K562 (cell line): ENCODE data around the gene PRKX. TPM values are rescaled to one million over a fixed set of nuclear protein-coding genes. Genes with fewer than 3 reads are reported as not detected.
A peak's percentile ranks its signal among the peaks of the same experiment; 100 is the strongest.

Experiments used
- ATAC-seq: fragments of 200-7000 bp; cut with Tn5 transposase; 3 replicates; pipeline ENCODE4 v1.9.1; 2020; ENCODE audit warnings: moderate library complexity
- BruUV-seq: library from RNA; stranded (reverse); fragments of 400-500 nt; replicated peaks from 2 replicates; lab custom pipeline; 2021; lab: Mats Ljungman, UMichigan
- CTCF ChIA-PET: fragments of 300-600 bp; formaldehyde crosslinking; extraction: SDS; loops from one replicate; lab custom pipeline; 2021; ENCODE audit warnings: low intra/inter-chr PET ratio; lab: Yijun Ruan, JAX
- POLR2A ChIA-PET: fragments of 300-600, 350-650 bp; sonication (Branson Sonifier 250); formaldehyde crosslinking; extraction: SDS; loops from one replicate; lab custom pipeline; 2021; ENCODE audit warnings: antibody characterized with exemption, inconsistent platforms; lab: Yijun Ruan, JAX
- DNase-seq, 4 experiments: peaks; one replicate each; pipeline versions ENCODE4 v3.0.0 to v3.0.0-alpha.2; 2011 to 2018; ENCODE audit warnings: low spot score in 3 of 4, mixed read lengths in 3 of 4; ENCODE audit errors: extremely low read depth in 1 of 4
- FAIRE-seq: peaks from 2 replicates; lab custom pipeline; 2011; peaks lifted over from hg19 to GRCh38; lab: Jason Lieb, UNC
- H2AFZ ChIP-seq: 2 replicates; pipeline ENCODE4 v1.6.0; 2011; ENCODE audit warnings: low read depth, low read length, control low read depth, inconsistent platforms
- H3K27ac ChIP-seq: fragments of 200-600 bp; 3 replicates; pipeline ENCODE4 v1.8.0; 2011; ENCODE audit warnings: low read depth, mild to moderate bottlenecking, control low read depth, inconsistent platforms, low read length, moderate library complexity, mixed read lengths; ENCODE audit errors: extremely low read depth
- H3K27me3 ChIP-seq, 2 experiments: fragments of 300-600 bp in 1 of 2; 2 replicates in 1 of 2; 3 replicates in 1 of 2; pipeline versions ENCODE4 v1.6.0 to v1.8.0; 2011; ENCODE audit warnings: inconsistent platforms in 2 of 2, low read length in 2 of 2, mild to moderate bottlenecking in 1 of 2, mixed read lengths in 1 of 2, moderate library complexity in 1 of 2; ENCODE audit not compliant: control insufficient read depth in 2 of 2, insufficient read depth in 2 of 2
- H3K36me3 ChIP-seq: fragments of 300-600 bp; 3 replicates; pipeline ENCODE4 v1.8.0; 2011; ENCODE audit warnings: mild to moderate bottlenecking, low read length, inconsistent platforms; ENCODE audit not compliant: control insufficient read depth, insufficient read depth
- H3K4me1 ChIP-seq, 2 experiments: fragments of 200-600 bp in 1 of 2; replicated peaks in 1 of 2; 2 replicates in 1 of 2; 3 replicates in 1 of 2; pipeline versions ENCODE4 v1.5.1 to v1.8.0; 2011; ENCODE audit warnings: inconsistent platforms in 2 of 2, low read length in 2 of 2, mild to moderate bottlenecking in 1 of 2, mixed read lengths in 1 of 2, moderate library complexity in 1 of 2; ENCODE audit not compliant: control insufficient read depth in 2 of 2, insufficient read depth in 2 of 2
- H3K4me2 ChIP-seq: 2 replicates; pipeline ENCODE4 v1.6.1; 2011; ENCODE audit warnings: low read length, control low read depth, inconsistent platforms, mixed read lengths; ENCODE audit not compliant: insufficient read depth
- H3K4me3 ChIP-seq: fragments of 200-600 bp; sonication (generic), shearing (Covaris generic); 2 replicates; pipeline ENCODE4 v1.5.1; 2016; ENCODE audit warnings: control low read depth, inconsistent platforms
- H3K79me2 ChIP-seq: fragments of 200-600 bp; 3 replicates; pipeline ENCODE4 v1.8.0; 2011; ENCODE audit warnings: low read length, inconsistent platforms; ENCODE audit not compliant: control insufficient read depth, insufficient read depth
- H3K9ac ChIP-seq, 2 experiments: 2 replicates each; pipeline versions ENCODE4 v1.6.0 to v1.6.1; 2011; ENCODE audit warnings: low read depth in 2 of 2, low read length in 2 of 2, control low read depth in 1 of 2, inconsistent platforms in 1 of 2, mild to moderate bottlenecking in 1 of 2, mixed read lengths in 1 of 2; ENCODE audit not compliant: insufficient read depth in 1 of 2
- H3K9me1 ChIP-seq: one replicate; pipeline ENCODE4 v1.6.0; 2011; ENCODE audit warnings: inconsistent platforms, mild to moderate bottlenecking, low read length, moderate library complexity; ENCODE audit not compliant: control insufficient read depth, insufficient read depth
- H3K9me3 ChIP-seq: replicated peaks from 2 replicates; pipeline ENCODE4 v1.5.1; 2011; ENCODE audit warnings: low read depth, low read length, inconsistent platforms; ENCODE audit not compliant: control insufficient read depth, insufficient read depth
- H4K20me1 ChIP-seq: replicated peaks from 2 replicates; pipeline ENCODE4 v1.6.1; 2011; ENCODE audit warnings: low read length, inconsistent platforms, mixed read lengths; ENCODE audit not compliant: control insufficient read depth, insufficient read depth
- CREB1 ChIP-seq, 2 experiments: sonication (generic) in 1 of 2; formaldehyde crosslinking in 1 of 2; IDR thresholded peaks; 2 replicates each; pipeline versions ENCODE4 v1.6.1 to v1.8.0; 2012 to 2022; ENCODE audit warnings: inconsistent platforms in 1 of 2, mild to moderate bottlenecking in 1 of 2, missing genetic modification reagents in 1 of 2, moderate library complexity in 1 of 2
- DPF2 ChIP-seq: fragments of 450-650 bp; IDR thresholded peaks from 2 replicates; pipeline ENCODE4 v1.6.1; 2016
- ELF2 ChIP-seq: fragments of 250-450 bp; sonication (Bioruptor Pico); IDR thresholded peaks from 2 replicates; pipeline ENCODE4 v1.5.0; 2021; ENCODE audit warnings: mild to moderate bottlenecking
- HOXB6 ChIP-seq: fragments of 250-450 bp; sonication (Bioruptor Pico); IDR thresholded peaks from 2 replicates; pipeline ENCODE4 v1.5.1; 2022; ENCODE audit warnings: mild to moderate bottlenecking, borderline replicate concordance
- KLF6 ChIP-seq: fragments of 250-450 bp; sonication (Bioruptor Pico); IDR thresholded peaks from 2 replicates; pipeline ENCODE4 v1.4.0; 2020; ENCODE audit warnings: mild to moderate bottlenecking, moderate library complexity, borderline replicate concordance
- TCF7L2 ChIP-seq: fragments of 150-350 bp; IDR thresholded peaks from 2 replicates; pipeline ENCODE4 v1.6.1; 2016; ENCODE audit warnings: low read depth, mild to moderate bottlenecking, low read length, moderate library complexity
- TGIF2 ChIP-seq: sonication (generic); formaldehyde crosslinking; IDR thresholded peaks from 2 replicates; pipeline ENCODE4 v1.8.1; 2022; ENCODE audit warnings: mild to moderate bottlenecking, missing genetic modification reagents, moderate library complexity
- XRCC4 ChIP-seq: IDR thresholded peaks from one replicate; pipeline ENCODE4 v1.6.1; 2011; ENCODE audit not compliant: insufficient read depth, insufficient read length; ENCODE audit errors: extremely low read depth
- ZBTB17 ChIP-seq: fragments of 450-650 bp; formaldehyde crosslinking; IDR thresholded peaks from 2 replicates; pipeline ENCODE4 v1.4.0; 2020; ENCODE audit warnings: mild to moderate bottlenecking
- ZNF146 ChIP-seq: IDR thresholded peaks from one replicate; pipeline ENCODE4 v1.6.1; 2018; ENCODE audit warnings: missing compliant biosample characterization; ENCODE audit not compliant: unreplicated experiment
- ZNF263 ChIP-seq: sonication (generic); formaldehyde crosslinking; IDR thresholded peaks from 2 replicates; pipeline ENCODE4 v1.8.0; 2022; ENCODE audit warnings: mild to moderate bottlenecking, missing genetic modification reagents, borderline replicate concordance
- ZNF57 ChIP-seq: fragments of 450-650 bp; formaldehyde crosslinking; IDR thresholded peaks from 2 replicates; pipeline ENCODE4 v1.4.0; 2020; ENCODE audit warnings: mild to moderate bottlenecking, moderate library complexity
- WGBS: fragments of 100-300 bp; shearing (Covaris generic); methylation state at CpG from one replicate; pipeline ENCODE4 v1.1.6; 2016; ENCODE audit warnings: low coverage, mixed read lengths; ENCODE audit not compliant: insufficient coverage; ENCODE audit errors: missing lambda C conversion rate; 5-methylcytosine and 5-hydroxymethylcytosine counted together
- in situ Hi-C: fragments of 300-500 bp; cut with MboI; formaldehyde crosslinking; loops from 4 replicates; pipeline ENCODE4 v1.15.0; 2018; ENCODE audit warnings: inconsistent platforms, mixed read lengths
- intact Hi-C: fragments of 100-400 bp; cut with micrococcal nuclease; formaldehyde crosslinking; loops from 2 replicates; pipeline ENCODE4 v1.14.2; 2022
- polyA plus RNA-seq, 8 experiments: library from polyadenylated mRNA; depleted of rRNA in 4 of 8; stranded (reverse) in 5 of 8; unstranded in 3 of 8; fragments of >200 nt; fragmentation: Nextera tagmentation in 2 of 8; fragmentation: Illumina TruSeq in 1 of 8; extraction: Ambion mirVana in 2 of 8; extraction: Trizol in 1 of 8; gene quantifications; 2 replicates each; pipeline versions ENCODE4 v1.2.1 to v1.2.3, GENCODE V29; 2011 to 2014; ENCODE audit warnings: inconsistent platforms in 1 of 8, missing spikeins in 1 of 8
- total RNA-seq, 7 experiments: library from RNA; depleted of rRNA in 6 of 7; stranded (reverse); fragments of >200 nt in 6 of 7; fragmentation: Illumina TruSeq in 2 of 7; extraction: Trizol in 2 of 7; gene quantifications; 2 replicates each; pipeline versions ENCODE4 v1.2.1 to v1.2.3, GENCODE V29; 2011 to 2021; ENCODE audit warnings: low replicate concordance in 1 of 7
- TF ChIP-seq, protein P1 (sequence below), 2 experiments: fragments of 450-650 bp; conservative IDR thresholded peaks; 2 replicates each; pipeline ENCODE4 v1.6.1; 2017; ENCODE audit warnings: mild to moderate bottlenecking in 2 of 2, moderate library complexity in 2 of 2
- TF ChIP-seq, protein P2 (sequence below), 2 experiments: IDR thresholded peaks; 2 replicates each; pipeline ENCODE4 v1.6.1; 2011; ENCODE audit warnings: borderline replicate concordance in 1 of 2, control low read depth in 1 of 2, low read depth in 1 of 2, low read length in 1 of 2, mild to moderate bottlenecking in 1 of 2, mixed read lengths in 1 of 2, moderate library complexity in 1 of 2; ENCODE audit not compliant: insufficient read depth in 1 of 2, insufficient read length in 1 of 2, poor library complexity in 1 of 2, severe bottlenecking in 1 of 2; ENCODE audit errors: extremely low read depth in 1 of 2

Gene PRKX
- total and polyA plus RNA-seq, 9 of the 15 experiments (the other 6 are each of a cell fraction or from before 2014, with no cell fraction given) = 3.3 to 29.4 (median 23.7) TPM

DNA sequence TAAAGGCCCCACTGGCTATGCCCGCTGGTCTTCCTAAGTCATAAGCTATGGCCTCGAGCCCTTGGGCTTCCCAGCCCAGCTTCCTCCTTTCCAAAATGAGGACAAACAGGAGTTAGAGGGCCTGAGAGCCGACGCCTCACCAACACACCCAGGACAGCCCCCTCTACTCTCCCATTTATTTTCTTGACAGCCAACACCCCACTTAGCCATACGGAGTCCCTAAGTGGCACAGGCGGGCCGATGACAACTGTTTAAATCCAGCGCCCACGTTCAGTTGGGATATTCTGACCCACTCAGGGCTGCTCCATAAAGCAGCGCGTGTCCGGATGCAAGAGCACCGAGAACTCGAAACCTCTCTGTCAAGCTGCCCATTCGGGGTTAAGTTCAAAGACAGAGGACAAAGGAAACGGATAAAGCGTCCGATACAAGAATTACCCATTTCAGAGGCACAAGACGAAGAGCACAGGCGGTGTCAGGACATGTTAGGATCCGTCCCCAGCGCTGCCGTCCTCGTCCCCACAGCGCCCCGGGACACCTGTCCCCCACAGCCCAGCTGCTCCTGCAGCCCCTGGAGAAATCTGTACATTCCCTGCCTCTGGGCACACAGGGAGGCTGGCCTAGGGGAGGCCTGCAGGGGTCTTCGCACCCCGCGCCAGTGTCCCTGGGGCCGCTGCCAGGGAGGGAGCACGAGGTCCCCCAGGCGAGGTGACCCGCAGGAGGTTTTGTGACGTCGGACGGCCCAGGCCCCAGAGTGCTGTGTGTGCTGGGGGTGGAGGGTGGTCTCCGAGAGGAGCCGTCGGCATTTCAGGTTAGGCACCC, 1.2 kb downstream of the PRKX start:
- Histone ChIP-seq H3K4me1 (peaks cover 3 to 25% of the 10 kb centered on the region in 2 experiments; a peak in 4 of 5 replicates), H3K9ac (peak overlapping the region; percentile 63 to 93), H3K36me3 (peaks cover 10% of the 10 kb centered on the region; the same call in 1 of the 3 replicates), H3K4me2 (peak overlapping the region; percentile 82), H3K4me3 (peak overlapping the region; percentile 74), H3K9me3 (no peaks in the 10 kb centered on the region), H4K20me1 (no peaks in the 10 kb centered on the region; the same call in 1 of the 2 replicates), H2AFZ (peak overlapping the region; percentile 40; the same call in 1 of the 2 replicates), H3K9me1 (no peaks in the 10 kb centered on the region), H3K79me2 (peaks cover 45% of the 10 kb centered on the region), H3K27ac (peak overlapping the region; percentile 78), H3K27me3 (no peaks in the 10 kb centered on the region)
- 0% methylated on average over 26 of the region's 39 CpGs for WGBS
- intact Hi-C loops = loop anchor here (5.0 to 10.0 kb wide), 2 partner anchors 57 to 100 kb away; no protein-coding TSS in a partner anchor
- in situ Hi-C loops = no loop called here
- CTCF ChIA-PET = no interaction called here
- peak; percentile 67 for FAIRE-seq
- ATAC-seq = peak; percentile 38
- POLR2A ChIA-PET = interaction anchor here (0.8 to 1.4 kb wide), 3 partner anchors 11 to 26 kb away, joined by 3 to 5 read pairs (median 5); no protein-coding TSS in a partner anchor
- DNase-seq = peak in 3 of 4 experiments; percentile 15 to 26 (median 24)
- BruUV-seq = TSS peak; percentile 40
- TF ChIP-seq ZNF146 (CRISPR knock-in tag) (no peak), ZNF57 (CRISPR knock-in tag) (no peak), TCF7L2 (no peak), TGIF2 (no peak), ELF2 (CRISPR knock-in tag) (no peak), CREB1 (IDR thresholded peaks at IDR 0.05) (no peak), CREB1 (CRISPR knock-in tag; IDR thresholded peaks at IDR 0.05) (peak; percentile 8; the same call in 1 of the 2 replicates), ZBTB17 (CRISPR knock-in tag) (no peak), KLF6 (no peak), XRCC4 (no peak), DPF2 (no peak), ZNF263 (CRISPR knock-in tag) (0 out of 2 replicates have a peak, but pooled peaks have one; percentile 35), HOXB6 (no peak)
- TF ChIP-seq, protein P1, sequence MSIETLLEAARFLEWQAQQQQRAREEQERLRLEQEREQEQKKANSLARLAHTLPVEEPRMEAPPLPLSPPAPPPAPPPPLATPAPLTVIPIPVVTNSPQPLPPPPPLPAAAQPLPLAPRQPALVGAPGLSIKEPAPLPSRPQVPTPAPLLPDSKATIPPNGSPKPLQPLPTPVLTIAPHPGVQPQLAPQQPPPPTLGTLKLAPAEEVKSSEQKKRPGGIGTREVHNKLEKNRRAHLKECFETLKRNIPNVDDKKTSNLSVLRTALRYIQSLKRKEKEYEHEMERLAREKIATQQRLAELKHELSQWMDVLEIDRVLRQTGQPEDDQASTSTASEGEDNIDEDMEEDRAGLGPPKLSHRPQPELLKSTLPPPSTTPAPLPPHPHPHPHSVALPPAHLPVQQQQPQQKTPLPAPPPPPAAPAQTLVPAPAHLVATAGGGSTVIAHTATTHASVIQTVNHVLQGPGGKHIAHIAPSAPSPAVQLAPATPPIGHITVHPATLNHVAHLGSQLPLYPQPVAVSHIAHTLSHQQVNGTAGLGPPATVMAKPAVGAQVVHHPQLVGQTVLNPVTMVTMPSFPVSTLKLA (conservative IDR thresholded peaks at IDR 0.05) = no peak
- TF ChIP-seq, protein P2, sequence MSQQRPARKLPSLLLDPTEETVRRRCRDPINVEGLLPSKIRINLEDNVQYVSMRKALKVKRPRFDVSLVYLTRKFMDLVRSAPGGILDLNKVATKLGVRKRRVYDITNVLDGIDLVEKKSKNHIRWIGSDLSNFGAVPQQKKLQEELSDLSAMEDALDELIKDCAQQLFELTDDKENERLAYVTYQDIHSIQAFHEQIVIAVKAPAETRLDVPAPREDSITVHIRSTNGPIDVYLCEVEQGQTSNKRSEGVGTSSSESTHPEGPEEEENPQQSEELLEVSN (IDR thresholded peaks at IDR 0.05; ENCODE audit: borderline replicate concordance in 1 of 2, extremely low read depth in 1 of 2, insufficient read depth in 1 of 2, insufficient read length in 1 of 2, low read depth in 1 of 2, low read length in 1 of 2, poor library complexity in 1 of 2, severe bottlenecking in 1 of 2) = peak; percentile 36 to 72
